ENCODE data around the gene HAPLN2. TPM values are rescaled to one million over a fixed set of nuclear protein-coding genes. Genes with fewer than 3 reads are reported as not detected.
A peak's percentile ranks its signal among the peaks of the same experiment; 100 is the strongest.

HAPLN2 gene
- polyA plus RNA-seq, 1 donor (not counting 4 experiments of a cell fraction or from before 2014, with no cell fraction given) = not detected

- H3K4me1 ChIP-seq (ENCODE audit: control insufficient read depth, extremely low read depth, insufficient read depth, low read length) = peaks cover 28% of the 10 kb centered on the region
- H3K27me3 ChIP-seq (ENCODE audit: control insufficient read depth, extremely low read depth, insufficient read depth, low read length) = no peaks in the 10 kb centered on the region
- FAIRE-seq (no peak), DNase-seq (ENCODE audit: low read depth, low spot score) (no peak)
- dilution Hi-C loops (cut with MboI; ENCODE audit: extremely low pct_ligation_motif_present, low sequenced_read_pairs) = no loop called here
- peak within 1 kb of the TSS; percentile 97 for H3K4me2 ChIP-seq (ENCODE audit: control insufficient read depth, extremely low read depth, insufficient read depth, low read depth, low read length)
- peaks cover 25% of the 10 kb centered on the region for H3K79me2 ChIP-seq (ENCODE audit: control insufficient read depth, insufficient read depth, low read length)
- H3K9me1 ChIP-seq (ENCODE audit: control insufficient read depth, extremely low read depth, insufficient read depth, low read length) = no peaks in the 10 kb centered on the region
- H4K20me1 ChIP-seq (ENCODE audit: control insufficient read depth, extremely low read depth, insufficient read depth, low read length) = no peaks in the 10 kb centered on the region
- no peaks in the 10 kb centered on the region for H3K9me3 ChIP-seq (ENCODE audit: control insufficient read depth, low read depth, low read length)
- H3K36me3 ChIP-seq (ENCODE audit: control insufficient read depth in 2 of 2, extremely low read depth in 1 of 2, insufficient read depth in 2 of 2, low read length in 2 of 2) = peaks cover 20 to 22% of the 10 kb centered on the region in 2 experiments
- peak within 1 kb of the TSS; percentile 98 for H3K9ac ChIP-seq (ENCODE audit: control insufficient read depth, extremely low read depth, insufficient read depth, low read length)
- H2AFZ ChIP-seq (ENCODE audit: control insufficient read depth, low read length) = peak within 1 kb of the TSS; percentile 78
- TF ChIP-seq EZH2 (IDR thresholded peaks at IDR 0.05; ENCODE audit: low read length) (no peak), CTCF (optimal IDR thresholded peaks at IDR 0.05 in 1 of 3, IDR thresholded peaks at IDR 0.05 in 1 of 3, conservative IDR thresholded peaks at IDR 0.05 in 1 of 3; ENCODE audit: extremely low read depth in 1 of 3, insufficient read depth in 2 of 3, low read length in 3 of 3) (no peak)
- H3K4me3 ChIP-seq (ENCODE audit: control insufficient read depth in 2 of 3, extremely low read depth in 1 of 3, insufficient read depth in 2 of 3, low read depth in 1 of 3, low read length in 3 of 3) = peak within 1 kb of the TSS; percentile 61 to 97 (median 96)
- H3K27ac ChIP-seq (ENCODE audit: control insufficient read depth, insufficient read depth, low read length) = peak within 1 kb of the TSS; percentile 90
These were observed 17.9 kb upstream of the HAPLN2 start, which contains the start of gene GPATCH4 for GRCh38 chr1:156601122-156601830. GPATCH4 (minus strand) TSS chr1:156601479.

GRCh38 chr1:156601892-156602291, 17.3 kb upstream of the HAPLN2 start:
- Histone ChIP-seq H4K20me1 (ENCODE audit: control insufficient read depth, extremely low read depth, insufficient read depth, low read length) (no peaks in the 10 kb centered on the region), H3K9me3 (ENCODE audit: control insufficient read depth, low read depth, low read length) (no peaks in the 10 kb centered on the region), H3K4me3 (ENCODE audit: control insufficient read depth in 2 of 3, extremely low read depth in 1 of 3, insufficient read depth in 2 of 3, low read depth in 1 of 3, low read length in 3 of 3) (peak overlapping the region; percentile 61 to 97 (median 96)), H3K4me2 (ENCODE audit: control insufficient read depth, extremely low read depth, insufficient read depth, low read depth, low read length) (peak overlapping the region; percentile 97), H3K36me3 (ENCODE audit: control insufficient read depth in 2 of 2, extremely low read depth in 1 of 2, insufficient read depth in 2 of 2, low read length in 2 of 2) (peaks cover 14 to 19% of the 10 kb centered on the region in 2 experiments), H2AFZ (ENCODE audit: control insufficient read depth, low read length) (peak overlapping the region; percentile 78), H3K27me3 (ENCODE audit: control insufficient read depth, extremely low read depth, insufficient read depth, low read length) (no peaks in the 10 kb centered on the region), H3K27ac (ENCODE audit: control insufficient read depth, insufficient read depth, low read length) (peak overlapping the region; percentile 90), H3K79me2 (ENCODE audit: control insufficient read depth, insufficient read depth, low read length) (peaks cover 25% of the 10 kb centered on the region), H3K9me1 (ENCODE audit: control insufficient read depth, extremely low read depth, insufficient read depth, low read length) (no peaks in the 10 kb centered on the region), H3K4me1 (ENCODE audit: control insufficient read depth, extremely low read depth, insufficient read depth, low read length) (peaks cover 28% of the 10 kb centered on the region), H3K9ac (ENCODE audit: control insufficient read depth, extremely low read depth, insufficient read depth, low read length) (peak overlapping the region; percentile 98)
- DNase-seq (ENCODE audit: low read depth, low spot score) (no peak), FAIRE-seq (no peak)
- TF ChIP-seq EZH2 (IDR thresholded peaks at IDR 0.05; ENCODE audit: low read length) (no peak), CTCF (optimal IDR thresholded peaks at IDR 0.05 in 1 of 3, IDR thresholded peaks at IDR 0.05 in 1 of 3, conservative IDR thresholded peaks at IDR 0.05 in 1 of 3; ENCODE audit: extremely low read depth in 1 of 3, insufficient read depth in 2 of 3, low read length in 3 of 3) (no peak)
- dilution Hi-C loops (cut with MboI; ENCODE audit: extremely low pct_ligation_motif_present, low sequenced_read_pairs) = no loop called here

Data from keratinocyte (primary cell).